ENCODE measurements around the gene UBL4A. TPM values are rescaled to one million over a fixed set of nuclear protein-coding genes. Genes with fewer than 3 reads are reported as not detected.
A peak's percentile ranks its signal among the peaks of the same experiment; 100 is the strongest.

UBL4A gene
- 30.4 and 31.4 TPM in 2 replicates for total RNA-seq (2021)
- Bru-seq, nascent RNA, result percentile 50 among the genes with signal in this experiment
- percentile 77 among the genes with signal in this experiment for BruChase-seq, experiment 1, labeled RNA remaining after a 2-hour chase
- percentile 76 among the genes with signal in this experiment for BruChase-seq, experiment 2, labeled RNA remaining after a 6-hour chase
- long read RNA-seq, transcript UBL4A-202 (4 exons, 2,382 nt), result major isoform, 114 of 132 reads
- long read RNA-seq, partial matches to known transcripts, result 1 of 132 reads
- long read RNA-seq, other reads (novel, unspliced or antisense), result 16 of 132 reads

- peak; percentile 49 for DNase-seq (ENCODE audit: low spot score)
- TF ChIP-seq EZH2 (IDR thresholded peaks at IDR 0.05; ENCODE audit: borderline replicate concordance, low read depth, low read length, poor library complexity, severe bottlenecking), result no peak
- TF ChIP-seq CTCF (conservative IDR thresholded peaks at IDR 0.05; ENCODE audit: low read depth, low read length), result no peak
- peak within 1 kb of the TSS; percentile 72 for H3K27ac ChIP-seq (ENCODE audit: low read depth, low read length, poor library complexity, severe bottlenecking)
- H3K27me3 ChIP-seq (replicated peaks; ENCODE audit: insufficient read depth, low read depth, low read length, poor library complexity), result no peaks in the 10 kb centered on the region
- BruUV-seq (replicated peaks), result no TSS peak
- H3K4me3 ChIP-seq (ENCODE audit: low read depth, low read length, poor library complexity, severe bottlenecking), result peak within 1 kb of the TSS; percentile 58
- H3K4me1 ChIP-seq (ENCODE audit: insufficient read depth, low read length, poor library complexity, severe bottlenecking), result peaks cover 5% of the 10 kb centered on the region
- POLR2A ChIA-PET (ENCODE audit: low non-redundant PET), result no interaction called here
- CTCF ChIA-PET, result no interaction called here
- H3K36me3 ChIP-seq (ENCODE audit: insufficient read depth, low read length, poor library complexity, severe bottlenecking), result peaks cover 11% of the 10 kb centered on the region
- H3K9me3 ChIP-seq (ENCODE audit: low read depth, low read length, poor library complexity, severe bottlenecking), result no peaks in the 10 kb centered on the region
- intact Hi-C loops (cut with micrococcal nuclease; ENCODE audit: unreplicated experiment), result no loop called here
Observed at GRCh38 chrX:154486396-154487207, at the start of gene UBL4A. TSS of gene UBL4A (minus strand) at chrX:154486615. CDS start at chrX:154486584, 31 bp downstream.

- no peak for DNase-seq (ENCODE audit: low spot score)
- intact Hi-C loops (cut with micrococcal nuclease; ENCODE audit: unreplicated experiment), result loop anchor here (1.0 to 10.0 kb wide), 4 partner anchors 164 to 1581 kb away; partner anchors contain the start of gene RENBP
- ChIA-PET POLR2A (ENCODE audit: low non-redundant PET) (no interaction called here), CTCF (no interaction called here)
- Histone ChIP-seq H3K4me1 (ENCODE audit: insufficient read depth, low read length, poor library complexity, severe bottlenecking) (peaks cover 4% of the 10 kb centered on the region), H3K27me3 (replicated peaks; ENCODE audit: insufficient read depth, low read depth, low read length, poor library complexity) (no peaks in the 10 kb centered on the region), H3K4me3 (ENCODE audit: low read depth, low read length, poor library complexity, severe bottlenecking) (no peak overlapping the region), H3K27ac (ENCODE audit: low read depth, low read length, poor library complexity, severe bottlenecking) (no peak overlapping the region), H3K9me3 (ENCODE audit: low read depth, low read length, poor library complexity, severe bottlenecking) (no peaks in the 10 kb centered on the region), H3K36me3 (ENCODE audit: insufficient read depth, low read length, poor library complexity, severe bottlenecking) (peaks cover 16% of the 10 kb centered on the region)
- TF ChIP-seq EZH2 (IDR thresholded peaks at IDR 0.05; ENCODE audit: borderline replicate concordance, low read depth, low read length, poor library complexity, severe bottlenecking) (no peak), CTCF (conservative IDR thresholded peaks at IDR 0.05; ENCODE audit: low read depth, low read length) (no peak)
- BruUV-seq (replicated peaks), result no TSS peak
Observed at GRCh38 chrX:154535892-154536291, 49.5 kb upstream of the UBL4A start.

- Histone ChIP-seq H3K27ac (ENCODE audit: low read depth, low read length, poor library complexity, severe bottlenecking) (no peak overlapping the region), H3K4me3 (ENCODE audit: low read depth, low read length, poor library complexity, severe bottlenecking) (no peak overlapping the region), H3K4me1 (ENCODE audit: insufficient read depth, low read length, poor library complexity, severe bottlenecking) (peaks cover 4% of the 10 kb centered on the region), H3K27me3 (replicated peaks; ENCODE audit: insufficient read depth, low read depth, low read length, poor library complexity) (no peaks in the 10 kb centered on the region), H3K36me3 (ENCODE audit: insufficient read depth, low read length, poor library complexity, severe bottlenecking) (peaks cover 16% of the 10 kb centered on the region), H3K9me3 (ENCODE audit: low read depth, low read length, poor library complexity, severe bottlenecking) (no peaks in the 10 kb centered on the region)
- TF ChIP-seq EZH2 (IDR thresholded peaks at IDR 0.05; ENCODE audit: borderline replicate concordance, low read depth, low read length, poor library complexity, severe bottlenecking) (no peak), CTCF (conservative IDR thresholded peaks at IDR 0.05; ENCODE audit: low read depth, low read length) (peak; percentile 100)
- ChIA-PET CTCF (no interaction called here), POLR2A (ENCODE audit: low non-redundant PET) (no interaction called here)
- peak; percentile 92 for DNase-seq (ENCODE audit: low spot score)
- intact Hi-C loops (cut with micrococcal nuclease; ENCODE audit: unreplicated experiment), result loop anchor here (1.0 to 10.0 kb wide), 4 partner anchors 162 to 1580 kb away; partner anchors contain the start of gene RENBP
- no TSS peak for BruUV-seq (replicated peaks)
Observed at GRCh38 chrX:154534526-154535322, 48.3 kb upstream of the UBL4A start.

Data from A673 (cell line).